Panc1 (cell line): ENCODE results near the gene TP53RK. TPM values are rescaled to one million over a fixed set of nuclear protein-coding genes. Genes with fewer than 3 reads are reported as not detected.

Experiments used
- ATAC-seq: fragments of 200-7000 bp; cut with Tn5 transposase; 2 replicates; pipeline ENCODE4 v1.9.1; 2020; ENCODE audit warnings: mild to moderate bottlenecking, moderate library complexity
- BruUV-seq: library from RNA; stranded (reverse); fragments of 400-500 nt; replicated peaks from 2 replicates; lab custom pipeline; 2021; lab: Mats Ljungman, UMichigan
- CTCF ChIA-PET: fragments of 300-600 bp; sonication (Branson Sonifier 250); formaldehyde crosslinking; loops from one replicate; lab custom pipeline; 2022; ENCODE audit warnings: antibody characterized with exemption; lab: Charles Lee
- POLR2A ChIA-PET: fragments of 300-600 bp; sonication (Branson Sonifier 250); formaldehyde crosslinking; loops from one replicate; lab custom pipeline; 2022; ENCODE audit warnings: antibody characterized with exemption; lab: Charles Lee
- DNase-seq: peaks from one replicate; pipeline ENCODE4 v3.0.0-alpha.2; 2010; ENCODE audit warnings: low read depth, low spot score
- H3K27ac ChIP-seq: 2 replicates; pipeline ENCODE4 v1.5.1; 2011; ENCODE audit warnings: mild to moderate bottlenecking, low read length, inconsistent platforms
- H3K27me3 ChIP-seq: fragments of 200-500 bp; sonication (Bioruptor generic); 2 replicates; pipeline ENCODE4 v1.6.0; 2014; ENCODE audit warnings: low read length, inconsistent platforms; ENCODE audit not compliant: control insufficient read depth, insufficient read depth
- H3K36me3 ChIP-seq: fragments of 200-500 bp; sonication (Bioruptor generic); 2 replicates; pipeline ENCODE4 v1.5.1; 2014; ENCODE audit warnings: inconsistent platforms, mild to moderate bottlenecking, low read length, moderate library complexity; ENCODE audit not compliant: control insufficient read depth, insufficient read depth
- H3K4me1 ChIP-seq: 2 replicates; pipeline ENCODE4 v1.5.1; 2011; ENCODE audit warnings: inconsistent platforms, mild to moderate bottlenecking, low read length, moderate library complexity; ENCODE audit not compliant: control insufficient read depth, insufficient read depth
- H3K4me3 ChIP-seq, 2 experiments: 2 replicates each; pipeline ENCODE4 v1.5.1; 2011 to 2012; ENCODE audit warnings: low read depth in 2 of 2, low read length in 2 of 2, mild to moderate bottlenecking in 2 of 2, inconsistent platforms in 1 of 2, moderate library complexity in 1 of 2
- H3K9me3 ChIP-seq: fragments of 200-500 bp; sonication (Bioruptor generic); 2 replicates; pipeline ENCODE4 v1.5.1; 2014; ENCODE audit warnings: low read depth, mild to moderate bottlenecking, inconsistent platforms, low read length, moderate library complexity; ENCODE audit not compliant: control insufficient read depth, insufficient read depth
- CTCF ChIP-seq: fragments of 450-650 bp; IDR thresholded peaks from 2 replicates; pipeline ENCODE4 v1.5.1; 2017; ENCODE audit warnings: mild to moderate bottlenecking
- POLR2AphosphoS5 ChIP-seq: IDR thresholded peaks from 2 replicates; pipeline ENCODE4 v1.6.1; 2012; ENCODE audit warnings: mild to moderate bottlenecking, low read depth, low read length, moderate library complexity
- SIN3A ChIP-seq: IDR thresholded peaks from 2 replicates; pipeline ENCODE4 v1.6.1; 2012; ENCODE audit warnings: low read depth, mild to moderate bottlenecking, low read length, moderate library complexity, borderline replicate concordance; ENCODE audit not compliant: insufficient read depth
- TCF7L2 ChIP-seq: IDR thresholded peaks from 2 replicates; pipeline ENCODE4 v1.6.1; 2011; ENCODE audit warnings: mild to moderate bottlenecking, low read depth, low read length, inconsistent platforms
- in situ Hi-C: cut with HindIII; loops from 2 replicates; pipeline ENCODE4 v1.10.0; 2016; ENCODE audit warnings: low sequenced_read_pairs, low pct_unique_long_range_greater_than_20kb
- intact Hi-C: fragments of 100-400 bp; cut with micrococcal nuclease; formaldehyde crosslinking; loops from one replicate; pipeline ENCODE4 v1.10.0; 2022; ENCODE audit not compliant: unreplicated experiment
- total RNA-seq: library from RNA; stranded (reverse); gene quantifications from one replicate; pipeline ENCODE4 v1.2.1, GENCODE V29; 2021; ENCODE audit not compliant: unreplicated experiment
- TF ChIP-seq, protein P1 (sequence below), 2 experiments: IDR thresholded peaks; 2 replicates each; pipeline ENCODE4 v1.6.1; 2011 to 2012; ENCODE audit warnings: low read depth in 2 of 2, control low read depth in 1 of 2, low read length in 1 of 2, mild to moderate bottlenecking in 1 of 2, moderate library complexity in 1 of 2; ENCODE audit not compliant: insufficient read depth in 1 of 2

Gene TP53RK
- total RNA-seq, 1 experiment from 2014 or later = 13.7 TPM

GRCh38 chr20:46715292-46715756, 26.1 kb upstream of the TP53RK start:
- no peak overlapping the region for H3K27ac ChIP-seq
- no peaks in the 10 kb centered on the region for H3K36me3 ChIP-seq
- H3K27me3 ChIP-seq = no peaks in the 10 kb centered on the region
- no peak for TF ChIP-seq TCF7L2
- no peak for TF ChIP-seq CTCF
- TF ChIP-seq, protein P1, sequence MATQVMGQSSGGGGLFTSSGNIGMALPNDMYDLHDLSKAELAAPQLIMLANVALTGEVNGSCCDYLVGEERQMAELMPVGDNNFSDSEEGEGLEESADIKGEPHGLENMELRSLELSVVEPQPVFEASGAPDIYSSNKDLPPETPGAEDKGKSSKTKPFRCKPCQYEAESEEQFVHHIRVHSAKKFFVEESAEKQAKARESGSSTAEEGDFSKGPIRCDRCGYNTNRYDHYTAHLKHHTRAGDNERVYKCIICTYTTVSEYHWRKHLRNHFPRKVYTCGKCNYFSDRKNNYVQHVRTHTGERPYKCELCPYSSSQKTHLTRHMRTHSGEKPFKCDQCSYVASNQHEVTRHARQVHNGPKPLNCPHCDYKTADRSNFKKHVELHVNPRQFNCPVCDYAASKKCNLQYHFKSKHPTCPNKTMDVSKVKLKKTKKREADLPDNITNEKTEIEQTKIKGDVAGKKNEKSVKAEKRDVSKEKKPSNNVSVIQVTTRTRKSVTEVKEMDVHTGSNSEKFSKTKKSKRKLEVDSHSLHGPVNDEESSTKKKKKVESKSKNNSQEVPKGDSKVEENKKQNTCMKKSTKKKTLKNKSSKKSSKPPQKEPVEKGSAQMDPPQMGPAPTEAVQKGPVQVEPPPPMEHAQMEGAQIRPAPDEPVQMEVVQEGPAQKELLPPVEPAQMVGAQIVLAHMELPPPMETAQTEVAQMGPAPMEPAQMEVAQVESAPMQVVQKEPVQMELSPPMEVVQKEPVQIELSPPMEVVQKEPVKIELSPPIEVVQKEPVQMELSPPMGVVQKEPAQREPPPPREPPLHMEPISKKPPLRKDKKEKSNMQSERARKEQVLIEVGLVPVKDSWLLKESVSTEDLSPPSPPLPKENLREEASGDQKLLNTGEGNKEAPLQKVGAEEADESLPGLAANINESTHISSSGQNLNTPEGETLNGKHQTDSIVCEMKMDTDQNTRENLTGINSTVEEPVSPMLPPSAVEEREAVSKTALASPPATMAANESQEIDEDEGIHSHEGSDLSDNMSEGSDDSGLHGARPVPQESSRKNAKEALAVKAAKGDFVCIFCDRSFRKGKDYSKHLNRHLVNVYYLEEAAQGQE (IDR thresholded peaks at IDR 0.05; ENCODE audit: insufficient read depth in 1 of 2, low read depth in 2 of 2, low read length in 1 of 2) = no peak
- TF ChIP-seq SIN3A = no peak
- TF ChIP-seq POLR2AphosphoS5 = no peak
- DNase-seq = no peak
- no peak overlapping the region for H3K4me3 ChIP-seq
- BruUV-seq = no TSS peak
- no peaks in the 10 kb centered on the region; the same call in 1 of the 2 replicates for H3K4me1 ChIP-seq
- no peaks in the 10 kb centered on the region for H3K9me3 ChIP-seq
- POLR2A ChIA-PET = no interaction called here
- CTCF ChIA-PET = no interaction called here
- intact Hi-C loops (no loop called here), in situ Hi-C loops (no loop called here)
- no peak for ATAC-seq

DNA sequence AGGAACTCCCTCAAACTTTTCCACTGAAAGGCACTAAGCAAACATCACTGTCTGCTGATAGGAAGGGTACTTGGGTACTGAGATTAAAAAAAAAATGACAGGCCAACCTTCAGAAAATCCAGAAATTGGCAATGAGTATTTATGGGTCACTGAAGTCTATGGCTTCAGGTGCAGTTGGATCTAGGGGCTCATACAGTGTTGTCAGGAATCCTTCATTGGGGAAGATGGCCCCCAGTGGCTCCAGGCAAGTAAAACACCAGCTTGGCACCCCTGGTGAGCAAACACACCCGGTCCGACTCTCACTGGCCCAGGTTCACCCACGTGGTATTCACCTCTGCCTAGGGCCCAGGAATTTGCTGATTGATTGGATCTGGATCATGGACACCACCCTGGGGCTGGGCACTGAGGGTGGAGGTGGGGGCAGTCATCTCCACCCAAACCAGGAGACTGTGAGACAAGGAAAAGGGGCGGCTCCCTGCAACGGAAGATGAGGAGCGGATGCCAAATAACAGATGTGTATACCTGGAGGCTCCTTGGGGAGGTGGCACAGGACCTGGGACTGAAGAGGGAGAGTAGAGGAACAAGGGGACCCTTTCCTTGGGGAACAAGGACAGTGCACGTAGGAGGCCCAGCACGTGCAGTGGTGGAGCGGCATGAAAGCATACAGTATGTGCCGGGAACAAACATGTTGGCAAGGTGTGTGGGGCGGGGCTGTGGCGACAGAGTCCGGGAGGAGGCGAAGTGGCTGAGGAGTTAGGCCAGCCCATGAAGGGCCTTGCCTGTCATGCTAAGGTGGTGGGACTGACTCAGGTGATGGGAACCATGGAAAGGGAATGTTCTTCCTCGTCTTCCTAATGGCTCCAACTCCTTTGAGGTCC, 25.0 kb upstream of the TP53RK start:
- CTCF ChIA-PET = no interaction called here
- no TSS peak for BruUV-seq
- intact Hi-C loops = no loop called here

More for the DNA sequence above, 25.0 kb upstream of the TP53RK start:
- in situ Hi-C loops = no loop called here
- DNase-seq (no peak), ATAC-seq (no peak)
- no peak overlapping the region for H3K27ac ChIP-seq
- no peaks in the 10 kb centered on the region; the same call in 1 of the 2 replicates for H3K4me1 ChIP-seq
- POLR2A ChIA-PET = no interaction called here
- H3K27me3 ChIP-seq = no peaks in the 10 kb centered on the region
- no peaks in the 10 kb centered on the region for H3K9me3 ChIP-seq
- TF ChIP-seq TCF7L2 (no peak), POLR2AphosphoS5 (no peak), SIN3A (no peak), CTCF (no peak)
- TF ChIP-seq, protein P1 (IDR thresholded peaks at IDR 0.05; ENCODE audit: insufficient read depth in 1 of 2, low read depth in 2 of 2, low read length in 1 of 2) = no peak
- no peak overlapping the region for H3K4me3 ChIP-seq
- no peaks in the 10 kb centered on the region for H3K36me3 ChIP-seq
